Measurements from ENCODE around the gene TMEM263.
"Not testable (repeated sequence)": the region's sequence is repeated elsewhere in the genome, so short reads cannot be mapped to it uniquely, and the experiment has no call there.

TMEM263 gene

DNA sequence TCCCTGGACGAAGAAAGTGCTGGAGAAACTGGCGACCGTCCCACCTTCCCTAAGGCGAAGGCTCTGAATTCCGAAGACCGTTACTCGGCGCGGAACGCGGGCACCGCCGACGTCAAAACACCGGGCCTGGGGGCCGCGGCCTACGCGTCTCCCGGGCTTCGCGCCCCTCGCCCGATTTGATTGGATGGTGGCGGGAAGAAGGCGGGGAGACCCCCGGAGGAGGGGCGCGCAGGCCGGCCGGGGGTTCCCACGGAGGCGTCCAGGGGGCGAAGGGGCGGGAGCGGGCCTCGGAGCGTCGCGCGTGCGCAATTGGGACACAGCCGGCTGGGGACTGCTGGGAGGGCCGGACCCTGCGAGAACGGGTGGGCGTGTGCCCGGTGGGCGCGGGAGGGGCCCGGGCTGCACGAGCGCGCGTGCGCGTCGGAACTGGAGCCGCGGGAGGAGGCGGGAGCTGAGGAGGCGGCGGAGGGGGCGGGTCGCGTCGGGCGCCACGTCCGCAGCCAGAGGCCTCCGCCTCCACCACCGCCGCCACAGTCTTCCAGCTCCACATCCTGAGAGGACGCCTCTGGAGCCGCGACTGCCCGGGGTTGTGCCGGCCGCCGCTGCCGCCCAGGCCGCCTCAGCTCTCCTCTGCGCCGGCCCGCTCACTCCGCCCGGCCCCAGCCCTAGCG is at the start of gene TMEM263:
Gene TMEM263, plus strand, starts transcription at position 531 of the 671 bp plus-strand sequence. CDS start 11,210 bp downstream, outside the sequence.
- peak; percentile 88 for DNase-seq (ENCODE audit: low spot score)

DNA sequence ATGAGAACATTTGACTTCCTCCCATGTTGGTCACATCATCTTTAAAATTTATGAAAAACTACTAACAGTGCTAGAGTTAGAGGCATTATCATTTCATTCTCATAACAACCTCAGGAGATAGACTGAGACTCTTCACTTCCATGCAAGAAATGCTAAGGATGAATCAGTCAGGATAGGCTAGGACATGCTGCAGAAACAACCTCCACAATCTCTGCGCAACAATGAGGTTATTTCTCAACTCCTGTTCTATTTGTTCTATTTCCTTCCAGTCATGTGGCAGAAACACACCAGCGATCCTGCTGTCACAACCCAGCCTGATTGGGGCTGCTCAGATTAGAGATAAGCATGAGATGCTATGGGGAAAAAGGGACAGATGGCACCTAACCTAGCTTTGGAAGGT is 49.0 kb upstream of the TMEM263 start:
- no peak for DNase-seq (ENCODE audit: low spot score)

DNA sequence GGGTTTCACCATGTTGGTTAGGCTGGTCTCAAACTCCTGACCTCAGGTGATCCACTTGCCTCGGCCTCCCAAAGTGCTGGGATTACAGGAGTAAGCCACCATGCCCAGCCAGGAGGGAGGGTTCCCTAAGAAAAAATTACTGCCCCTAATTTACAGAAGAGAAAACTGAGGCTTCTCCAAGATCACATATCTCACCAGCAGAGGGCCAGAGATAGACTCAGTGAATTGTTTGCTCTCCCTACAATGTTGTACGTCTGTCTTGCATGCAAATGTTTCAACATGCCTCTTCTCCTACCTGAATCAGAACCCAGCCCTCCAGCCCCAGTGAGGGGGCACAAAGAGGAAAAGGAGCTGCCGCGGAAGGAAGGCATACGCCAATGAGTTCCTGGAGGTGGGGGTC is 48.3 kb upstream of the TMEM263 start:
- no peak for DNase-seq (ENCODE audit: low spot score)

DNA sequence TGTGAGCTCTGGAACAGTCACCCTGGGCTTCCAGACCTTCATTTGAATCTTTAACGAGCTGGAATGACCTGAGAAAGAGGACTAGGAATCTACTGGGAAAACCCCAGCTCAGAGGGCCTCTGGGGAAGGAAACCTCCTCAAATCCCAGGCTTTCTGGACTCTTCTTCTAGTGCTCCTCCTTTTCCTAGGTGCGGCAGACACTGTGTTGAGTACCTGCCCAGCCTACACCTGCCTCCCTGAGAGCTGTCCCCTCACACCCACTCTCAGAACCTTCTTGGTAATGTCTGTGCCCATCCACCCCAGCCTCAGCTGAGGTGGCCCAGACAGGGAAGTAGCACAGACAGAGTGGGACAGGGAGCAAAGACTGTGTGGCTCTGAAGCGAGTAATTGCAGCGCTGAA is 47.9 kb upstream of the TMEM263 start:
- no peak for DNase-seq (ENCODE audit: low spot score)

DNA sequence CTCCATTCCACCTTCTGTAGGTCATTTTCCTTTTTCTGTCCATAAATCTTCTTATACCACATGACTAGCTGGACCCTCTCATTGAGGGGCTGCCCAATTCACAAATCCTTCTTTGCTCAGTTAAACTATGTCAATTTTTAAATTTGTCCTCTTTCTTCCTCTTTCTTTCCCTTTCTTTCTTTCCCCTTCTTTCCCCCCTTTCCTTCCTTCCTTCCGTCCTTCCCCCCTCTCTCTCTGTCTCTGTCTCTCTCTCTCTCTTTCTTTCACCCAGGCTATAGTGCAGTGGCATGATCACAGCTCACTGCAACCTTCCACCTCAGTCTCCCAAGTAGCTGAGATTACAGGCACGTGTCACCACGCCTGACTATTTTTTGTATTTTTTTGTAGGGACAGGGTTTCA is 47.1 kb upstream of the TMEM263 start:
- no peak for DNase-seq (ENCODE audit: low spot score)

DNA sequence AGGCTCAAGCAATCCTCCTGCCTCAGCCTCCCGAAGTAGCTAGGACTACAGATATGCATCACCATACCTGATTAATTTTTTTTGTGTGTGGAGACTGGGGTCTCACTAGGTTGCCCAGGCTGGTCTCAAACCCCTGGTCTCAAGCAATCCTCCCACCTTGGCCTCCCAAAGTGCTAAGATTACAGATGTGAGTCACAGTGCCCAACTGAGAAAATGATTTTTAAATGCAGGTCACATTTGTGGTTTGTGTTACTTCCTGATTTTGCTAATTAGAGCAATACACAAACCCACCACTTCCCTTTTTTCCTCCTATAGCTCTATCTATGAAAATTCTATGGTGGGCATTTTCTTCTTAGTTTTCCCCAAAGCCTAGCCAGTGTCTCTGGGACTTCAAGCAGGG is 45.5 kb upstream of the TMEM263 start:
- DNase-seq (ENCODE audit: low spot score), result no peak

DNA sequence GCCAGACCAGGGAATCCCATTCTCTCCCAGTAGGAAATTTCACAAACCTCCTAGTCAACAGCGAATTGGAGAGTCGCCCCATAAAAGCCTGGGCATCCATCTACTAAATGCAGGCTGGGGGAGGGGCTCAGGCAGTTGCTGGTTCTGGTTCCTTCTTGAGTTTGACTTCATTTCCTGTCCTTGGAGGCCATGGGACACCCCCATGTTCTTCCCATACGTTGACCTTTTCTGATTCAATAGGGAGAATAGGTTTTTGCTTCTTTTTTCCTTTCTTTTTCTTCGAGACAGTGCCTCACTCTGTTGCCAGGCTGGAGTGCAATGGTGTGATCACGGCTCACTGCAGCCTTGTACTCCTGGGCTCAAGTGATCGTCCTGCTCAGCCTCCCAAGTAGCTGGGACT is 44.1 kb upstream of the TMEM263 start:
- no peak for DNase-seq (ENCODE audit: low spot score)

DNA sequence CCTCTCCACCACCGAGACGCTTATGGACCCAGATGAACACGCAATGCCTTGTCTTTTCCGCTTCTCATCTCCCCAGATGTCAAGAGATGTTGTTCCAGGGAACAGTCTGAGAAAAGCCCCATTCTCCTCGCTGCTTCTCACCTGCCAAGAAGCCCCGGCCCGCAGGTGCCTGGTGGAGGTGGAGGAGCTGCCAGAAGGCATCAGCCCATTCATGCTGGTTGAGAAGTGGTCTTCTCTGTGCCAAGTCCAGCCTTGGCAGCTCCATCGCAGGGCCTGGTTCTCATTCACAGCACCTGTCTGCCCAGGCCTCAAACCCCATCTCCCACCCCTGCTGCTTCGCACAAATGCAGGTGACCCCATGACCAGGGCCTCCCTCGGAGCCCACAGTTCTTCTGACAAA is 42.3 kb upstream of the TMEM263 start:
- DNase-seq (ENCODE audit: low spot score), result no peak

DNA sequence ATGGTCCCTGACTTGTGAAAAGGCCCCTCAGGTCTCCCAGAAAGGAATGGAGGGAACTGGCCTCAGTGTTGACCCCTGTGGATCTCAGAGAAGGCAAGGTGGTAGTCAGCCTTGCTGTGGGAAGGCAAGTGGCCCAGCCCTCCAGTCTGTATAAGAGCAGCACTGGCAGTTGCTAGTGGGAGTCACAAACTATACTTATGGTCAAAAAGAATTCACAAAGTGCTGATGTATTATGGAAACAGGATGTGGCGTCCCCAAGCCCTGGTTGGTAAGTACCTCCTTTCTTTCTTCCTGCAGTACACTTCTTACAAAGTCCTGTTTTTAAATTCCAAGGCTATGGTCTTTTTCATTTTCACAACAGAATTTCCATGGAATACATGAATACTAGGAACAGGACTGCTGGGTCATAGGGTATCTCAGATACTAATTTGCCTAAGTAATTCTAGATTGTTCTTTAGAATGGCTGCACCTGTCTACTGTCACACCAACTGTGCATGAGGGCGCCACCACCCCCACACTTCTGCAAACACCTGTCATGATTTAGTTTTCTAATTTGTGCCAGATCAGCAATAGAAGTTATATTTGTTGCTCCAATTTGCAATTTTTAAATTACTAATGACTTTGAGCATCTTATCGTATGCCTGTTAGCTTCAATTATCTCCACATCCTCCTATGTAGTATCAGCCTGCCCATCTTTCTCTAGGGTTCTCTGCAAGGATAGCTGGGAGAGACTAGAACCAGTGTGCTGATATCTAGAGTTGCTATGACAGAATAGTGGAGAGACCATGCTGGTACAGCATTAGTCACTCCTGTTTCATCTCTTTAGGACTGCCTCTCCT is 40.7 kb upstream of the TMEM263 start:
- no peak for DNase-seq (ENCODE audit: low spot score)

DNA sequence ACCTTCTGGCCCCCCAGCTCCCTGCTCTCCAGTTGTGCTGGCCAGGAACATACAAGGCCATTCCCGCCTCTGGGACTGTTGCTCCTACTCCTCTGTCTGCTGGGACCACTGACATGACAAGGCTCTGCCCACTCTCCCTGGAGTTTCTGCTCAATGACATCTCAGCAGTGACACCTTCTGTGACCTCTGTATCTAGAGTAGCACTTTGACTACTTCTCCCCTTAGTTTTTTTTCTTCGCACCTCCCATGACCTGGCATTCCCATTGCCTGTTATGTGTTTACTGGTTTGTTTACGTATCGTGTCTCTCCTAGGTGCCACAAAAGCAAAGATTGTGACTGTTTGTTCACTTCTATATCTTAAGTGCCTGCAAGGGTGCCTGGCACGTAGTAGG is 40.1 kb upstream of the TMEM263 start:
- no peak for DNase-seq (ENCODE audit: low spot score)

DNA sequence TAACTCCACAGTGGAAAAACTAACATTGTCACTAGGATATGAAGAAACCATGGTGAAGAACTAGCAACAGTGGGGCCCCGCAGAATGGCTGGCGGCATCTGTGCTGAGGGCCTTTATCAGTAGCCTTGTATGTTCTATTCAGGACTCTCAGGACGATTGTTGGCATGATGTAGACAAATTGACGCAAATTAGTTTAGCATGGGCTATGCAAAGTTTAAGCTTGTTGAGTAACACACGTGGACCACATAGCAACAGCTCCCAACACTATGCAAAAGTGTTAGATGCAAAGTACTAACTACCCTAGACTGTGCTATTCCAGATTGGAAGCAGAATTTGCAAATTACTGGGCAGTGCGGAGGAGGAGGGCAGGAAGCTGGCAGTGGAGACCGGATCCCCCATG is 38.2 kb upstream of the TMEM263 start:
- DNase-seq (ENCODE audit: low spot score), result no peak

DNA sequence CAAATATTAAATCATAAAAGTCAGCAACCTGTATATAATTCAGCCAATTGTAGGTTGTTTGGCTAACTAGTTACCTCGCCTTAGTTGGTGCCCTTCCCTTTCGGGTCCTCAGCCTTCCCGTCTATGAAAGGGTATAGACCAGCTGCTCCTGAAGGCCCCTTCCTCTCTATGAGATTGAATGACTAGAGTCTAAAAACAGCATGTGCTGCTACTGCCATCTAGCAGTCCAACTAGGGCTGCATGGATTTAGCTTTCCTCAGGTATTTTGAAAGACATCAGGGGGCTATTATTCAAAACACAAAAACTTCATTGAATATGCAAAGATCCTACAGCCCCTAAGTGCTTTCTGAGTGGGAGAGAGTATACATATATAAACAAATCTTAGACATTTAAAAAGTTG is 37.0 kb upstream of the TMEM263 start:
- no peak for DNase-seq (ENCODE audit: low spot score)

DNA sequence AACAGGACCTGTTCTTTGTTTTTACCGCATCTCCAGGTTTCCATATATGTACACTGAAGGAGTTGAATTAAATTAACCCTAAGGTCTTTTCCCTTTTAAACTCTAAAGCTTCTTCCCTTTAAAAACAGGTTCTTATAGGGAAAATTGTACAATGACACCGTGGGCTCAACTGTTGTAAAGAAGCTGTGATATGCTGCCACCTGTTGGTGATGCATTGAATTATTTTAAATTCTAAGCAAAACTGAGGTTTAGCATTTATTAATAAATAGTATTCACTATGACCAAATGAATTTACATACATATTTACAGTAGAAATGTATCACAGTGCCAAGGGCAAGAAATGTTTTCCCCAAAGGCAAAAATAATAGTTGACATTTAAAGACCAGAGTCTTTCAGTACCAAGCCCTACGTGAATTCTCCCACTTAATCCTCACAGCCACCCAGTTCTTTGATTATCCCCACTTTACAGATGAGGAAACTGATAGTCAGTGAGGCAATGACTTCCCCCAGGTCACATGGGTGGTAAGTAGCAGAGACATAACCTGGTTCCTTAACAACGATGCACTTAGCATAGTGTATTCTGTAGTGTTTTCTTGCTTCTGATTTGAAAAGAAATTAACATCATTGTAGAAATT is 35.7 kb upstream of the TMEM263 start:
- peak; percentile 22 for DNase-seq (ENCODE audit: low spot score)

DNA sequence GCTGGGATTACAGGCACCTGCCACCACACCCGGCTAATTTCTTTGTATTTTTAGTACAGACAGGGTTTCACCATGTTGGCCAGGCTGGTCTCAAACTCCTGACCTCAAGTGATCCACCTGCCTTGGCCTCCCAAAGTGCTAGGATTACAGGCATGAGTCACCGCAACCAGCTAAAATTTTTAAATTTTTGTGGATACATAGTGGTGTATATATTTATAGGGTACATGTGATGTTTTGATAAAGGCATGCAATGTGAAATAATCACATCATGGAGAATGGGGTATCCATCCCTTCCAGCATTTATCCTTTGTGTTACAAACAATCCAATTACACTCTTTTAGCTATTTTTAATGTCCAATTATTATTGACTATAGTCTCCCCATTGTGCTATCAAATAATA is 33.7 kb upstream of the TMEM263 start:
- not testable (repeated sequence) for DNase-seq (ENCODE audit: low spot score)

DNA sequence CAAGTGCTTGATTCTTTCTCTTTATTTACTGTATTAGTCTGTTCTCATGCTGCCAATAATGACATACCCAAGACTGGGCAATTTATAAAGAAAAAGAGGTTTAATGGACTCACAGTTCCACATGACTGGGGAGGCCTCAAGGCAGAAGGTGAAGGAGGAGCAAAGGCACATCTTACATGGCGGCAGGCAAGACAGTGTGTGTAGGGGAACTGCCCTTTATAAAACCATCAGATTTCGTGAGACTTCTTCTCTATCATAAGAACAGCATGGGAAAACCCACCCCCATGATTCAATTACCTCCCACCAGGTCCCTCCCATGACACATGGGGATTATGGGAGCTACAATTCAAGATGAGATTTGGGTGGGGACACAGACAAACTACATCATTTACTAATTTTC is 32.1 kb upstream of the TMEM263 start:
- DNase-seq (ENCODE audit: low spot score), result not testable (repeated sequence)

DNA sequence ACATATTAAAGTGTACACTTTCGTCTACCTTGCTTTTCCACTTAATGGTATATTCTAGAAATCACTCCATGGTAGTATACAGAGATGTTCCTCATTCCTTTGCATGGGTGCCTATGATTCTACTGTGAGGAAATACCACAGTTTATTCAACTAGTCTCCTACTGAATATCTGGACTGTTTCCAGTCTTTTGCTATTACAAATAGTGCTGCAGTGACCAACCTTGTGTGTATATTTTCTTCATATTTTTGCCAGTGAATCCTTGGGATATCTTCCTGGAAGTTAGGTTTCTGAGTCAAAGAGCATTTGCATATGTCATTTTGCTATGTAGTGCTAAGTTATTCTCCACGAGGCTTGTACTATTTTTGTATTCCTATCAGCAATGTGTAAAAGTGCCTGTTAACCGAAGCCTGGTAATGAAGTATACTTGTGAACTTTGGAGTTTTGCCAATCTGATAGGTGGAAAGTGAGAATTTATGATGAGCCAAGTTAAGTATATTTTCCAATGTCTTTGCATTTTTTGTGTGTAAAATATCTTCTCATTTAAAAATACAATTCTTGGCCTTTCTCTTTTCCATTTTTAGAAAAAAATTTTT is 31.3 kb upstream of the TMEM263 start:
- DNase-seq (ENCODE audit: low spot score), result no peak

DNA sequence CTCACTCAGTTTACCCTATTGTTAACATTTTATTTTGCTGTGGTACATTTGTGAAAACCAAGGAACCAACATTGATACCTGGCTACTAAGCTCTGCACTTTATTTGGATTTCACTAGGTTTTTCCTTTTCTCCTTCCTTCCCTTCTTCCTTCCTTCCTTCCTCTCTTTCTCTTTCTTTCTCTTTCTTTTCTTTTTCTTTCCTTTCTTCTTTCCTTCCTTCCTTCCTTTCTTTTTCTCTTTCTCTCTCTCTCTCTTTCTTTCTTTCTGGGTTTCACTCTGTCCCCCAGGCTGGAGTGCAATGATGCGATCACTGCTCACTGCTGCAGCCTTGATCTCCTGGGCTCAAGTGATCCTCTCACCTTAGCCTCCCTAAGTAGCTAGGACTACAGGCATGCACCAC is 29.1 kb upstream of the TMEM263 start:
- no peak for DNase-seq (ENCODE audit: low spot score)

DNA sequence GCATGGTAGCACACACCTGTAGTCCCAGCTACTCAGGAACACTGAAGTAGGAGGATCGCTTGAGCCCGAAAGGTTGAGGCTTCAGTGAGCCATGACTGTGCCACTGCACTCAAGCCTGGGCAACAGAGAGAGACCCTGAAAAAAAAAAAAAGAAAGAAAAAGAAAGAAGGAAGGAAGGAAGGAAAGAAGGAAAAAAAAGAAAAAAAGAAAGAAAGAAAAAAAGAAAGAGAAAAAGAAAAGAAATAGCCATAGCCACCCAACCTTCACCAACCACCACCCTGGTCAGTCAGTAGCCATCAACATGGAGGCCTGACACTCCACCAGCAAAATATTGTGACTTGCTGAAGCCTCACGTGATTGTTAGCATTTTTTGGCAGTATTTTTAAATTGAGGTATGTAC is 21.4 kb upstream of the TMEM263 start:
- DNase-seq (ENCODE audit: low spot score), result no peak

DNA sequence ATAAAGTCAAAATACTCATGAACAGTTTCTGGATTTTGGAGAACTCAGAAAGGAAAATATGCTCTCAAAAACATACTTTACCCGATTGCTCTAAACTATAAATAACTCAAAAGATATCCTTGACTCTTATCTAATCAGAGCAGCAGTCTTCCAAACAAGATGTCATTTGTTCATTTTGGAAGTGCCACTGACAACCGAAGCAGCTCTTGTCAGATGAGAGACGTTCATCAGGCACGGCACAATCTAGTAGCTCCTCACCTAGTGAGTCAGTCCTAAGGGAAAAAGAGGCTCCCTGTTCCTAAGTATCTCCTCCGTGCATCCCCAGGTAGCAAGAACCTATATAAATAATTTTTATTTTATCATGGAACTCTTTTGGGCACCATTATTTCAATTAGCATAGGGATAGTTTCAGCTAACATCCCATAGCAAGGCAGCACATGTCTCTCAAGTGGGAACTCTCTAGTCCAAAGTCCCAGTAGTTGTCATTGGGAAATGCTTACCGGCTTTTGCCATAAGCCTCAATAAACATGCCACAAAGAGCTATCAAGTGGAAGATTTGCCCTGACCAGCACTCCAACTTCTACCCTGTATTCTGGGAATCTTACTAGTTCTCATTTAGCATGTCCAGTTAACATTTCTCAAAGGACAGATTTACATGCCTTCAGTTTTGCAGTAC is 14.1 kb upstream of the TMEM263 start:
- no peak for DNase-seq (ENCODE audit: low spot score)

DNA sequence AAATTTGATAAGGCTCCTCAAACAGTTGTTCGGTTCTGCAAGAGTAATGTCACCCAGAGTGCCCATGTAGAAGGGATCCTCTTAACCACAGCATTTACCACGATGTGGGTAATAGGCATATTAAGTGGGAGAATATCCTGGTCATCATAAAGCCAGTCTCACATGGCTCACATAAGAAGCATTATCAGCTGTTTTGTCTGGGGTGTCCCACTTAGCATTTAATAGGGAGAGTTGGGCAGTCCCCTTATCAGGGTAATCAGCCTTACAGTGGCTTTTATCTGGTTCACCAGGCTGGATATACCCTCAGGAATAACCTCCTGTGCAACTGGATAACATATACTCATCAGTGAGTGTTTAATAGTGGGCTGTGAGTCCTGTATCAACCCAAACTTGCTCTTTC is 12.9 kb upstream of the TMEM263 start:
- no peak for DNase-seq (ENCODE audit: low spot score)

DNA sequence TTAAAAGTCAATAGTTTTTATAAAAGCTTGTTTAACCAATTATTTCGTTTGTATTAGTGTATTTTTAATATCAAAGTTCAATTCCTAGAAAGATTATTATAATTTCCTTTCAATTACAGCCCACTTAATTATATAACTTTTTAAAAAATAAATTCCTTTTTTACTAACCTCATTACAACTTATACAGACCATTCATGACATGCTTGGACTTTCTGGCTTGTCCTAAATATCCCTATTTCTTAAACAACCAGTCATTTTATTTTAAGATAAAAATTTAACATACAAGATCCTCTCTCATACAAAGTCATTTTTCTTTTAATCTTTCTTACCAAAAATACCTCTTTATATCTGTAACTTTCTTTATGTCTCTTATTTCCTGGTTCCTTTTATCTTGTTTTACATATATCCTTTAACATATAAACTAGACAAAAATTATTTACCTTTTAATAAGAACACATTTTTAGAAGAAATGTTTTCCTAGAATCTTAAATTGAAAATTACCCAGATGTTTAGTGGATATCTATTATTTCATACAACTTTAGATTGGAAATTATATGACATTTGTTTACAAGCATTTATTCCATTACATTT is 10.4 kb upstream of the TMEM263 start:
- DNase-seq (ENCODE audit: low spot score), result no peak

DNA sequence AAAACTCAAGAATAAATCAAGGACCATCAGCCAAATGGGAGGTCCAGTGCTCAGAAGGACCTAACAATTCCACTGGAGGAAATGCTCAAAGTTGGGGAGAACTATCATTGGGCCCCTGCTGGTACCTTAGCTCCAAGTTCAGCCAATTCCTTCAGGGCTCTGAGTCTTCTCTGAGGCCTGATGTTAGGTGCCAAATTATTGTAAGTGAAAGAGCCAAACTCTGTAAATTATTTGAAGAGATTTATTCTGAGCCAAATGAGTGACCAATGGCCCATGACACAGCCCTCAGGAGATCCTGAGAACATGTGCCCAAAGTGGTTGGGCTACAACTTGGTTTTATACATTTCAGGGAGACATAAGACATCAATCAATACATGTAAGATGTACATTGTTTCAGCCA is 8.2 kb upstream of the TMEM263 start:
- DNase-seq (ENCODE audit: low spot score), result no peak

Data from SW480 (cell line).